ENCODE data around the gene CPVL. TPM values are rescaled to one million over a fixed set of nuclear protein-coding genes. Genes with fewer than 3 reads are reported as not detected.

The CPVL gene
- total RNA-seq, 1 experiment from 2014 or later = 1.1 TPM

DNA sequence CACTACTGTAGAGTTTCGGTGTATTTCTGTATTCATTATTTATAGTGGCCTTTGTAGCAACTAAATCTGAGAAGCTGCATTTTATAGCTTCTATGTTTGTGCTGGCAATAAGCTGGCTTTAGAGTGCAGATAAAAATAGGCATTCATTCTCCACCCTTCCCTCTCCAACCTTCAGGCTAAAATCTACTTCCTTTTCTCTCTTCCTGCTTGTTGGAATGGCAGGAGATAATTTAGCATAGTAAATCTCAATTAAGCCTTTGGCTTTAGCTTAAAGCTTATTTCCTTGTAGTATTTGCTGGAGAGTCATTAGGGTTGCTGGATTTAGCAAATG, 58.5 kb downstream of the CPVL start:
- in situ Hi-C loops (cut with HindIII; ENCODE audit: low pct_unique_long_range_greater_than_20kb, low sequenced_read_pairs) (no loop called here), intact Hi-C loops (cut with micrococcal nuclease; ENCODE audit: unreplicated experiment) (no loop called here)
- BruUV-seq (replicated peaks) = no TSS peak
- DNase-seq (ENCODE audit: low read depth, low spot score) = no peak
- Histone ChIP-seq H3K9me3 (ENCODE audit: control insufficient read depth, insufficient read depth, low read depth, low read length) (no peaks in the 10 kb centered on the region), H3K27me3 (ENCODE audit: control insufficient read depth, insufficient read depth, low read length) (peaks cover 8% of the 10 kb centered on the region; the same call in 1 of the 2 replicates), H3K36me3 (ENCODE audit: control insufficient read depth, insufficient read depth, low read length) (no peaks in the 10 kb centered on the region), H3K4me1 (ENCODE audit: control insufficient read depth, insufficient read depth, low read length) (no peaks in the 10 kb centered on the region; the same call in 1 of the 2 replicates), H3K27ac (ENCODE audit: low read length) (no peak overlapping the region), H3K4me3 (ENCODE audit: low read depth in 2 of 2, low read length in 2 of 2) (no peak overlapping the region)
- ChIA-PET POLR2A (no interaction called here), CTCF (interaction anchor here (0.9 kb wide), 1 partner anchor 161 kb away, joined by 3 read pairs; no protein-coding TSS in a partner anchor)
- ATAC-seq = no peak
- TF ChIP-seq, protein P1, sequence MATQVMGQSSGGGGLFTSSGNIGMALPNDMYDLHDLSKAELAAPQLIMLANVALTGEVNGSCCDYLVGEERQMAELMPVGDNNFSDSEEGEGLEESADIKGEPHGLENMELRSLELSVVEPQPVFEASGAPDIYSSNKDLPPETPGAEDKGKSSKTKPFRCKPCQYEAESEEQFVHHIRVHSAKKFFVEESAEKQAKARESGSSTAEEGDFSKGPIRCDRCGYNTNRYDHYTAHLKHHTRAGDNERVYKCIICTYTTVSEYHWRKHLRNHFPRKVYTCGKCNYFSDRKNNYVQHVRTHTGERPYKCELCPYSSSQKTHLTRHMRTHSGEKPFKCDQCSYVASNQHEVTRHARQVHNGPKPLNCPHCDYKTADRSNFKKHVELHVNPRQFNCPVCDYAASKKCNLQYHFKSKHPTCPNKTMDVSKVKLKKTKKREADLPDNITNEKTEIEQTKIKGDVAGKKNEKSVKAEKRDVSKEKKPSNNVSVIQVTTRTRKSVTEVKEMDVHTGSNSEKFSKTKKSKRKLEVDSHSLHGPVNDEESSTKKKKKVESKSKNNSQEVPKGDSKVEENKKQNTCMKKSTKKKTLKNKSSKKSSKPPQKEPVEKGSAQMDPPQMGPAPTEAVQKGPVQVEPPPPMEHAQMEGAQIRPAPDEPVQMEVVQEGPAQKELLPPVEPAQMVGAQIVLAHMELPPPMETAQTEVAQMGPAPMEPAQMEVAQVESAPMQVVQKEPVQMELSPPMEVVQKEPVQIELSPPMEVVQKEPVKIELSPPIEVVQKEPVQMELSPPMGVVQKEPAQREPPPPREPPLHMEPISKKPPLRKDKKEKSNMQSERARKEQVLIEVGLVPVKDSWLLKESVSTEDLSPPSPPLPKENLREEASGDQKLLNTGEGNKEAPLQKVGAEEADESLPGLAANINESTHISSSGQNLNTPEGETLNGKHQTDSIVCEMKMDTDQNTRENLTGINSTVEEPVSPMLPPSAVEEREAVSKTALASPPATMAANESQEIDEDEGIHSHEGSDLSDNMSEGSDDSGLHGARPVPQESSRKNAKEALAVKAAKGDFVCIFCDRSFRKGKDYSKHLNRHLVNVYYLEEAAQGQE (IDR thresholded peaks at IDR 0.05; ENCODE audit: insufficient read depth in 1 of 2, low read depth in 2 of 2, low read length in 1 of 2) = no peak
- TF ChIP-seq SIN3A (IDR thresholded peaks at IDR 0.05; ENCODE audit: borderline replicate concordance, insufficient read depth, low read depth, low read length) = no peak
- no peak for TF ChIP-seq TCF7L2 (IDR thresholded peaks at IDR 0.05; ENCODE audit: low read depth, low read length)
- no peak for TF ChIP-seq POLR2AphosphoS5 (IDR thresholded peaks at IDR 0.05; ENCODE audit: low read depth, low read length)
- TF ChIP-seq, protein P2, sequence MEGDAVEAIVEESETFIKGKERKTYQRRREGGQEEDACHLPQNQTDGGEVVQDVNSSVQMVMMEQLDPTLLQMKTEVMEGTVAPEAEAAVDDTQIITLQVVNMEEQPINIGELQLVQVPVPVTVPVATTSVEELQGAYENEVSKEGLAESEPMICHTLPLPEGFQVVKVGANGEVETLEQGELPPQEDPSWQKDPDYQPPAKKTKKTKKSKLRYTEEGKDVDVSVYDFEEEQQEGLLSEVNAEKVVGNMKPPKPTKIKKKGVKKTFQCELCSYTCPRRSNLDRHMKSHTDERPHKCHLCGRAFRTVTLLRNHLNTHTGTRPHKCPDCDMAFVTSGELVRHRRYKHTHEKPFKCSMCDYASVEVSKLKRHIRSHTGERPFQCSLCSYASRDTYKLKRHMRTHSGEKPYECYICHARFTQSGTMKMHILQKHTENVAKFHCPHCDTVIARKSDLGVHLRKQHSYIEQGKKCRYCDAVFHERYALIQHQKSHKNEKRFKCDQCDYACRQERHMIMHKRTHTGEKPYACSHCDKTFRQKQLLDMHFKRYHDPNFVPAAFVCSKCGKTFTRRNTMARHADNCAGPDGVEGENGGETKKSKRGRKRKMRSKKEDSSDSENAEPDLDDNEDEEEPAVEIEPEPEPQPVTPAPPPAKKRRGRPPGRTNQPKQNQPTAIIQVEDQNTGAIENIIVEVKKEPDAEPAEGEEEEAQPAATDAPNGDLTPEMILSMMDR (IDR thresholded peaks at IDR 0.05) = no peak

DNA sequence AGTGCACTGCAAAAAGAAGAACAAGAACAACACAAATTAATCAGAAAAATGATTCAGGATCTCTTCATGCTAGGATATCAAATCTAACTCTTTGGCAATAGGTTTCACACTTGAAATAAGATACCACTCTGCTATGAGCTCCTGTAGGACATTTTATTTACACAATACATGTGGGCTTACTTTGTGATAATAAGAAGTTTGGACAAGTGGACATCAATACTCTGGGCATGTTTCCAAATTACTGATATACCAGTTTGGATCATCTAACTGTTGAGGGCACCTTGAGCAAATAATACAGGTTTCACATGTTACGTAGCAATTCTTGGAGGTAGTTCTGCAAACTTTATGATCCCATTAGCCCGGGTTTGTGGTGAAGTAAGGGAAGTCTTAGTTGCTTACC, 59.8 kb downstream of the CPVL start:
- Histone ChIP-seq H3K27ac (ENCODE audit: low read length) (no peak overlapping the region), H3K4me1 (ENCODE audit: control insufficient read depth, insufficient read depth, low read length) (no peaks in the 10 kb centered on the region; the same call in 1 of the 2 replicates), H3K27me3 (ENCODE audit: control insufficient read depth, insufficient read depth, low read length) (peaks cover 5% of the 10 kb centered on the region; the same call in 1 of the 2 replicates), H3K4me3 (ENCODE audit: low read depth in 2 of 2, low read length in 2 of 2) (no peak overlapping the region), H3K36me3 (ENCODE audit: control insufficient read depth, insufficient read depth, low read length) (no peaks in the 10 kb centered on the region), H3K9me3 (ENCODE audit: control insufficient read depth, insufficient read depth, low read depth, low read length) (no peaks in the 10 kb centered on the region)
- no peak for DNase-seq (ENCODE audit: low read depth, low spot score)
- TF ChIP-seq POLR2AphosphoS5 (IDR thresholded peaks at IDR 0.05; ENCODE audit: low read depth, low read length) = no peak
- TF ChIP-seq, protein P1 (IDR thresholded peaks at IDR 0.05; ENCODE audit: insufficient read depth in 1 of 2, low read depth in 2 of 2, low read length in 1 of 2) = no peak
- no peak for TF ChIP-seq TCF7L2 (IDR thresholded peaks at IDR 0.05; ENCODE audit: low read depth, low read length)
- TF ChIP-seq SIN3A (IDR thresholded peaks at IDR 0.05; ENCODE audit: borderline replicate concordance, insufficient read depth, low read depth, low read length) = no peak
- TF ChIP-seq, protein P2 (IDR thresholded peaks at IDR 0.05) = no peak
- no TSS peak for BruUV-seq (replicated peaks)
- ChIA-PET CTCF (no interaction called here), POLR2A (no interaction called here)
- intact Hi-C loops (cut with micrococcal nuclease; ENCODE audit: unreplicated experiment) = no loop called here
- in situ Hi-C loops (cut with HindIII; ENCODE audit: low pct_unique_long_range_greater_than_20kb, low sequenced_read_pairs) = no loop called here
- ATAC-seq = no peak

Measured in Panc1 (cell line).